Pancreas (tissue), 10 donors: ENCODE data around the gene HRC. TPM values are rescaled to one million over a fixed set of nuclear protein-coding genes. Genes with fewer than 3 reads are reported as not detected.
A peak's percentile ranks its signal among the peaks of the same experiment; 100 is the strongest.

ENCODE experiments used
- ATAC-seq, 4 donors: fragments of 200-7000 bp; cut with Tn5 transposase; one replicate each; pipeline versions ENCODE4 v1.8.0 to v1.9.1; 2020; ENCODE audit warnings: mild to moderate bottlenecking in 4 of 4, moderate library complexity in 4 of 4
- DNase-seq, 6 donors: peaks; one replicate each; pipeline ENCODE4 v3.0.0-alpha.2; 2020
- FAIRE-seq: peaks from 2 replicates; lab custom pipeline; 2012; peaks lifted over from hg19 to GRCh38; lab: Jason Lieb, UNC
- H3K27ac ChIP-seq, 4 donors: fragments of 200-600 bp; sonication (generic); 1 replicate in 3 of 4; 2 replicates in 1 of 4; pipeline versions ENCODE4 v1.5.0 to v1.8.0; 2020
- H3K27me3 ChIP-seq, 4 donors: fragments of 200-600 bp; one replicate each; pipeline ENCODE4 v1.8.0; 2021
- H3K36me3 ChIP-seq, 3 donors: fragments of 200-600 bp; sonication (generic) in 1 of 3; one replicate each; pipeline versions ENCODE4 v1.5.0 to v1.8.0; 2020 to 2021
- H3K4me1 ChIP-seq, 3 donors: fragments of 200-600 bp; one replicate each; pipeline ENCODE4 v1.8.0; 2021
- H3K4me3 ChIP-seq, 4 donors: fragments of 200-600 bp; sonication (generic) in 2 of 4; one replicate each; pipeline versions ENCODE4 v1.5.0 to v1.8.0; 2020 to 2021
- H3K9me3 ChIP-seq, 4 donors: fragments of 200-600 bp; one replicate each; pipeline ENCODE4 v1.8.0; 2021
- CTCF ChIP-seq, 4 donors: fragments of 200-600 bp; sonication (generic) in 3 of 4; IDR thresholded peaks; one replicate each; pipeline versions ENCODE4 v1.5.0 to v1.8.0; 2021; ENCODE audit warnings: antibody characterized with exemption in 4 of 4
- WGBS, 2 donors: extraction: QIAGEN DNeasy Blood & Tissue Kit; methylation state at CpG; one replicate each; pipeline ENCODE4 v1.1.7; 2013; 5-methylcytosine and 5-hydroxymethylcytosine counted together
- intact Hi-C, 3 donors: fragments of 100-400 bp; cut with DNase I; formaldehyde crosslinking; loops; one replicate each; pipeline versions ENCODE4 v1.11.1 to v1.14.2; 2022
- polyA plus RNA-seq, 2 donors: library from polyadenylated mRNA; stranded (reverse); fragments of 200-250 nt; gene quantifications; one replicate each; pipeline ENCODE4 v1.2.3, GENCODE V29; 2013
- total RNA-seq, 6 donors: library from RNA; stranded (reverse); fragmentation: NEBNext Ultra II Directional in 4 of 6; extraction: Animal tissue kit (Norgen Biotek cat#: 25700) in 4 of 6; gene quantifications; one replicate each; pipeline versions ENCODE4 v1.2.1 to v1.2.4, GENCODE V29; 2021 to 2023
- donor health status: healthy with polysubstance abuse.
- donor health status: DM: no; HTN: no; CAD: no; lungs with moderate emphysema.
- donor health status: DM: no; HTN: no; CAD: no.
- donor health status: control.
- donor health status: control.
- donor health status: Bipolar disorder and iron deficiency.
- donor health status: DM: yes; HTN: yes; CAD: no.
- donor health status: DM: no; HTN: no; CAD: no.
- donor health status: DM: no; HTN: no; CAD: no.
- donor health status: DM: yes; HTN: yes; CAD: no.

Gene HRC
- total and polyA plus RNA-seq, 8 donors = 0.09 to 0.79 (median 0.43) TPM; not detected in 1

- H3K4me3 ChIP-seq = peak overlapping the region in 3 of 4 donors; percentile 56 to 71 (median 62)
- 65 to 66% methylated on average over 26 of the region's 26 CpGs for WGBS, 2 donors
- no peaks in the 10 kb centered on the region for H3K36me3 ChIP-seq
- H3K9me3 ChIP-seq = no peaks in the 10 kb centered on the region
- DNase-seq (peak in 2 of 6 donors; percentile 53 to 79), ATAC-seq (no peak), FAIRE-seq (no peak)
- no peak for TF ChIP-seq CTCF (IDR thresholded peaks at IDR 0.05)
- peak overlapping the region; percentile 97 to 100 (median 99) for H3K27ac ChIP-seq
- H3K4me1 ChIP-seq = peaks cover 0 to 18% (median 14%) of the 10 kb centered on the region in 3 donors
- intact Hi-C loops = no loop called here
- no peaks in the 10 kb centered on the region for H3K27me3 ChIP-seq
These were observed 37.3 kb downstream of the HRC start for GRCh38 chr19:49117677-49118564.

GRCh38 chr19:49116544-49116943, 38.7 kb downstream of the HRC start:
- 38 to 52% methylated on average over 1 of the region's 1 CpG for WGBS, 2 donors
- no peak for FAIRE-seq
- intact Hi-C loops = no loop called here

GRCh38 chr19:49114630-49115363, 40.4 kb downstream of the HRC start:
- TF ChIP-seq CTCF (IDR thresholded peaks at IDR 0.05) = no peak
- peak; percentile 66 to 92 (median 73) for DNase-seq
- Histone ChIP-seq H3K4me3 (peak overlapping the region; percentile 71 to 93 (median 90)), H3K4me1 (peaks cover 0 to 18% (median 11%) of the 10 kb centered on the region in 3 donors), H3K27ac (peak overlapping the region; percentile 32 to 68 (median 56)), H3K27me3 (no peaks in the 10 kb centered on the region), H3K9me3 (no peaks in the 10 kb centered on the region), H3K36me3 (no peaks in the 10 kb centered on the region)
- FAIRE-seq = no peak
- WGBS, 2 donors = 8 to 15% methylated on average over 42 to 68 of the region's 68 CpGs
- peak; percentile 5 to 34 (median 16) for ATAC-seq
- intact Hi-C loops = no loop called here

More at GRCh38 chr19:49116544-49116943, 38.7 kb downstream of the HRC start:
- peaks cover 0 to 18% (median 14%) of the 10 kb centered on the region in 3 donors for H3K4me1 ChIP-seq
- no peak overlapping the region for H3K4me3 ChIP-seq
- ATAC-seq (no peak), DNase-seq (no peak)
- no peaks in the 10 kb centered on the region for H3K27me3 ChIP-seq
- no peak for TF ChIP-seq CTCF (IDR thresholded peaks at IDR 0.05)
- no peak overlapping the region for H3K27ac ChIP-seq
- no peaks in the 10 kb centered on the region for H3K36me3 ChIP-seq
- H3K9me3 ChIP-seq = no peaks in the 10 kb centered on the region

DNA sequence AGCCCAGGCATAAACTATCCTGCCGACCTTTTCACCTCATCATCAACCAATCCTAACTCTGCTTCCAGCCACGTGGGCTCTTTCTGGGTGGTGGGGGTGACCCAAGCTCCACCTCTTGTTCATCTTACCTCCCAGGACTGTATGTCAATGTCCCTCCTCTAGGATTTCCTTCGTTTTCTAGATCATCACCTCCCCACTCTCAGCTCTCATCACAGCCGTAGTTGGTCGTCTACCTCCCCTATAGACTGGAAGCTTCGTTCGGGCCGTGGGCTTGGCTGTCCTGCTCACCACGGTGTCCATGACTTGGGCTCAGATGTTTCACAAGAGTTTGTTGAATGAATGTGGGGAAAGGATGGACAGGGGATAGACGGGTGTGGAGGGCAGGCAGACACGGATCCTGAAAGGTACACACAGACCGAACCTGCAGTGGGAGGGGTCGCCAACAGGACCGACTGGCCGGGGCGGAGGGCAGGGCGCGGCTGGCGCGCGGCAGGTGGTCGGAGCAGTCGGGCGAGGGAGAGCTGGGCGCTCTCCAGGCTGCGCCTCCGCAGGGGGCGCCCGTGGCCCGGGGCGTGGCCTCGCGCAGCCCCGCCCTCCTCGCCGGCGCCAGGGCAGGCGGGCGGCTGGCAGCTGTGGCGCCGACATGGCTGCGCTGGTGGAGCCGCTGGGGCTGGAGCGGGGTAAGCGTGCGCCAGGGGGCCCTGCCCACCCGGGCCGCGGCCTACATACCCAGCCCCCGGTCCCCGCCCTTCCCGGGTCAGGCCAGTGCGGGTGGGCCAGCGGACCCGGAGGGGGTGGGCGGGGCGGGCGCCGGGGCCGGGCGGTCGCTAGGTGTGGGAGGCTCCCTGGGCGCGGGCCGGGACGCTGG, 41.2 kb downstream of the HRC start, which contains the start of gene LIN7B:
Gene LIN7B, plus strand, starts transcription at position 609 of the 868 bp plus-strand sequence. Its CDS starts 35 bp downstream, at position 644.
- Histone ChIP-seq H3K27ac (peak within 1 kb of the TSS; percentile 32 to 68 (median 56)), H3K4me1 (peaks cover 0 to 18% (median 11%) of the 10 kb centered on the region in 3 donors), H3K9me3 (no peaks in the 10 kb centered on the region), H3K27me3 (no peaks in the 10 kb centered on the region), H3K4me3 (peak within 1 kb of the TSS; percentile 71 to 93 (median 90)), H3K36me3 (peaks cover 0 to 3% (median 0%) of the 10 kb centered on the region in 3 donors)
- DNase-seq (peak; percentile 54 to 90 (median 82)), FAIRE-seq (no peak), ATAC-seq (peak; percentile 57 to 77 (median 68))
- intact Hi-C loops = no loop called here
- 0 to 1% methylated on average over 35 to 66 of the region's 66 CpGs for WGBS, 2 donors
- peak in 2 of 4 donors; percentile 28 to 43 for TF ChIP-seq CTCF (IDR thresholded peaks at IDR 0.05)
